ENCODE data around the gene GRWD1.

Gene GRWD1

DNA sequence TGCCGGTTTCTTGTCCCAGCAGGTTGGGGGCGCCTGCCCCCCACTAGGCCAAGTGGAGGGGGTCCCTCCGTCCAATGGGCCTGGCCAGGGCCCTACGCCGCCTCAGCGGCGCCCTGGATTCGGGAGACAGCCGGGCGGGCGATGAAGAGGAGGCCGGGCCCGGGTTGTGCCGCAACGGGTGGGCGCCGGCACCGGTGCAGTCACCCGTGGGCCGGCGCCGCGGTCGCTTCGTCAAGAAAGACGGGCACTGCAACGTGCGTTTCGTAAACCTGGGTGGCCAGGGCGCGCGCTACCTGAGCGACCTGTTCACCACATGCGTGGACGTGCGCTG is 15.8 kb downstream of the GRWD1 start:
- no peak for TF ChIP-seq CSRNP3 (CRISPR knock-in tag; IDR thresholded peaks at IDR 0.05)
- TF ChIP-seq RARB (CRISPR knock-in tag; IDR thresholded peaks at IDR 0.05), result no peak
- no peak for ATAC-seq

GRCh38 chr19:48461982-48462655 is 16.3 kb downstream of the GRWD1 start:
- ATAC-seq, result peak; percentile 46
- TF ChIP-seq TOX (CRISPR knock-in tag; IDR thresholded peaks at IDR 0.05; ENCODE audit: borderline replicate concordance) (no peak), OSR1 (CRISPR knock-in tag; IDR thresholded peaks at IDR 0.05) (no peak), TCF4 (CRISPR knock-in tag; IDR thresholded peaks at IDR 0.05; ENCODE audit: borderline replicate concordance) (no peak), ZC3H10 (CRISPR knock-in tag; IDR thresholded peaks at IDR 0.05) (no peak), ZFP30 (CRISPR knock-in tag; IDR thresholded peaks at IDR 0.05) (no peak), PATZ1 (CRISPR knock-in tag; IDR thresholded peaks at IDR 0.05; ENCODE audit: borderline replicate concordance) (no peak), PPARA (CRISPR knock-in tag; IDR thresholded peaks at IDR 0.05; ENCODE audit: borderline replicate concordance) (no peak), POU6F1 (CRISPR knock-in tag; IDR thresholded peaks at IDR 0.05; ENCODE audit: borderline replicate concordance, low read depth) (no peak), RARB (CRISPR knock-in tag; IDR thresholded peaks at IDR 0.05) (no peak), BACH2 (CRISPR knock-in tag; IDR thresholded peaks at IDR 0.05; ENCODE audit: borderline replicate concordance) (no peak), ZNF70 (CRISPR knock-in tag; IDR thresholded peaks at IDR 0.05) (no peak), SNAI2 (CRISPR knock-in tag; IDR thresholded peaks at IDR 0.05) (no peak), ZNF565 (CRISPR knock-in tag; conservative IDR thresholded peaks at IDR 0.05; ENCODE audit: low read depth) (no peak), ISL1 (CRISPR knock-in tag; IDR thresholded peaks at IDR 0.05) (no peak), CSRNP3 (CRISPR knock-in tag; IDR thresholded peaks at IDR 0.05) (no peak), ARNTL (CRISPR knock-in tag; IDR thresholded peaks at IDR 0.05; ENCODE audit: borderline replicate concordance, low read depth) (no peak)
- TF ChIP-seq, protein P1, sequence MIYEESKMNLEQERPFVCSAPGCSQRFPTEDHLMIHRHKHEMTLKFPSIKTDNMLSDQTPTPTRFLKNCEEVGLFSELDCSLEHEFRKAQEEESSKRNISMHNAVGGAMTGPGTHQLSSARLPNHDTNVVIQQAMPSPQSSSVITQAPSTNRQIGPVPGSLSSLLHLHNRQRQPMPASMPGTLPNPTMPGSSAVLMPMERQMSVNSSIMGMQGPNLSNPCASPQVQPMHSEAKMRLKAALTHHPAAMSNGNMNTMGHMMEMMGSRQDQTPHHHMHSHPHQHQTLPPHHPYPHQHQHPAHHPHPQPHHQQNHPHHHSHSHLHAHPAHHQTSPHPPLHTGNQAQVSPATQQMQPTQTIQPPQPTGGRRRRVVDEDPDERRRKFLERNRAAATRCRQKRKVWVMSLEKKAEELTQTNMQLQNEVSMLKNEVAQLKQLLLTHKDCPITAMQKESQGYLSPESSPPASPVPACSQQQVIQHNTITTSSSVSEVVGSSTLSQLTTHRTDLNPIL (CRISPR knock-in tag; IDR thresholded peaks at IDR 0.05; ENCODE audit: low read depth), result no peak

- TF ChIP-seq GLIS3 (CRISPR knock-in tag; IDR thresholded peaks at IDR 0.05), result no peak
- TF ChIP-seq PPARA (CRISPR knock-in tag; IDR thresholded peaks at IDR 0.05; ENCODE audit: borderline replicate concordance), result no peak
- no peak for TF ChIP-seq ZFP3 (CRISPR knock-in tag; IDR thresholded peaks at IDR 0.05)
- TF ChIP-seq PATZ1 (CRISPR knock-in tag; IDR thresholded peaks at IDR 0.05; ENCODE audit: borderline replicate concordance), result no peak
- TF ChIP-seq TOX (CRISPR knock-in tag; IDR thresholded peaks at IDR 0.05; ENCODE audit: borderline replicate concordance), result no peak
- no peak for TF ChIP-seq RARB (CRISPR knock-in tag; IDR thresholded peaks at IDR 0.05)
- TF ChIP-seq ZC3H10 (CRISPR knock-in tag; IDR thresholded peaks at IDR 0.05), result no peak
- TF ChIP-seq ISL1 (CRISPR knock-in tag; IDR thresholded peaks at IDR 0.05), result no peak
- TF ChIP-seq, protein P2, sequence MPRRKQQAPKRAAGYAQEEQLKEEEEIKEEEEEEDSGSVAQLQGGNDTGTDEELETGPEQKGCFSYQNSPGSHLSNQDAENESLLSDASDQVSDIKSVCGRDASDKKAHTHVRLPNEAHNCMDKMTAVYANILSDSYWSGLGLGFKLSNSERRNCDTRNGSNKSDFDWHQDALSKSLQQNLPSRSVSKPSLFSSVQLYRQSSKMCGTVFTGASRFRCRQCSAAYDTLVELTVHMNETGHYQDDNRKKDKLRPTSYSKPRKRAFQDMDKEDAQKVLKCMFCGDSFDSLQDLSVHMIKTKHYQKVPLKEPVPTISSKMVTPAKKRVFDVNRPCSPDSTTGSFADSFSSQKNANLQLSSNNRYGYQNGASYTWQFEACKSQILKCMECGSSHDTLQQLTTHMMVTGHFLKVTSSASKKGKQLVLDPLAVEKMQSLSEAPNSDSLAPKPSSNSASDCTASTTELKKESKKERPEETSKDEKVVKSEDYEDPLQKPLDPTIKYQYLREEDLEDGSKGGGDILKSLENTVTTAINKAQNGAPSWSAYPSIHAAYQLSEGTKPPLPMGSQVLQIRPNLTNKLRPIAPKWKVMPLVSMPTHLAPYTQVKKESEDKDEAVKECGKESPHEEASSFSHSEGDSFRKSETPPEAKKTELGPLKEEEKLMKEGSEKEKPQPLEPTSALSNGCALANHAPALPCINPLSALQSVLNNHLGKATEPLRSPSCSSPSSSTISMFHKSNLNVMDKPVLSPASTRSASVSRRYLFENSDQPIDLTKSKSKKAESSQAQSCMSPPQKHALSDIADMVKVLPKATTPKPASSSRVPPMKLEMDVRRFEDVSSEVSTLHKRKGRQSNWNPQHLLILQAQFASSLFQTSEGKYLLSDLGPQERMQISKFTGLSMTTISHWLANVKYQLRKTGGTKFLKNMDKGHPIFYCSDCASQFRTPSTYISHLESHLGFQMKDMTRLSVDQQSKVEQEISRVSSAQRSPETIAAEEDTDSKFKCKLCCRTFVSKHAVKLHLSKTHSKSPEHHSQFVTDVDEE (CRISPR knock-in tag; IDR thresholded peaks at IDR 0.05), result no peak
- no peak for TF ChIP-seq SNAI2 (CRISPR knock-in tag; IDR thresholded peaks at IDR 0.05)
- TF ChIP-seq BACH2 (CRISPR knock-in tag; IDR thresholded peaks at IDR 0.05; ENCODE audit: borderline replicate concordance), result no peak
- no peak for TF ChIP-seq ZFP30 (CRISPR knock-in tag; IDR thresholded peaks at IDR 0.05)
- no peak for TF ChIP-seq ZNF565 (CRISPR knock-in tag; conservative IDR thresholded peaks at IDR 0.05; ENCODE audit: low read depth)
- TF ChIP-seq TCF4 (CRISPR knock-in tag; IDR thresholded peaks at IDR 0.05; ENCODE audit: borderline replicate concordance), result no peak
- no peak for ATAC-seq
These were observed 19.4 kb downstream of the GRWD1 start for GRCh38 chr19:48465215-48465614.

Data from SK-N-SH treated with all-trans-retinoic acid at 6 μM for 48 hours (cell line).